Hepatocyte (in vitro differentiated cells): ENCODE results near the gene ETV7. TPM values are rescaled to one million over a fixed set of nuclear protein-coding genes. Genes with fewer than 3 reads are reported as not detected.

Source experiments
- DNase-seq: peaks from one replicate; pipeline ENCODE4 v3.0.0-alpha.2; 2016; ENCODE audit warnings: low spot score
- H2AFZ ChIP-seq: fragments of 200-600 bp; sonication (generic); 2 replicates; pipeline ENCODE4 v1.6.0; 2016; ENCODE audit warnings: antibody characterized with exemption, mild to moderate bottlenecking
- H3K27ac ChIP-seq: fragments of 200-600 bp; sonication (generic); 2 replicates; pipeline ENCODE4 v1.5.1; 2016; ENCODE audit warnings: mild to moderate bottlenecking
- H3K27me3 ChIP-seq: fragments of 200-600 bp; sonication (generic); 2 replicates; pipeline ENCODE4 v1.6.1; 2016
- H3K36me3 ChIP-seq: fragments of 200-600 bp; sonication (generic); replicated peaks from 2 replicates; pipeline ENCODE4 v1.5.1; 2016; ENCODE audit warnings: low read depth; ENCODE audit not compliant: insufficient read depth
- H3K4me1 ChIP-seq: fragments of 200-600 bp; sonication (generic); 2 replicates; pipeline ENCODE4 v1.5.1; 2016; ENCODE audit warnings: mild to moderate bottlenecking, moderate library complexity; ENCODE audit not compliant: insufficient read depth
- H3K4me2 ChIP-seq: fragments of 200-600 bp; sonication (generic); 2 replicates; pipeline ENCODE4 v1.6.0; 2016
- H3K4me3 ChIP-seq: fragments of 200-600 bp; sonication (generic); 2 replicates; pipeline ENCODE4 v1.5.1; 2016; ENCODE audit warnings: mild to moderate bottlenecking
- H3K79me2 ChIP-seq: fragments of 200-600 bp; sonication (generic); 2 replicates; pipeline ENCODE4 v1.6.0; 2017; ENCODE audit warnings: mild to moderate bottlenecking
- H3K9me2 ChIP-seq: fragments of 200-600 bp; sonication (generic); replicated peaks from 2 replicates; pipeline ENCODE4 v1.6.0; 2017; ENCODE audit warnings: mild to moderate bottlenecking; ENCODE audit not compliant: insufficient read depth
- H3K9me3 ChIP-seq: fragments of 200-600 bp; sonication (generic); 2 replicates; pipeline ENCODE4 v1.5.1; 2016; ENCODE audit warnings: low read depth, mild to moderate bottlenecking
- H4K20me1 ChIP-seq: fragments of 200-600 bp; sonication (generic); 2 replicates; pipeline ENCODE4 v1.6.0; 2016; ENCODE audit warnings: mild to moderate bottlenecking; ENCODE audit not compliant: insufficient read depth, poor library complexity, severe bottlenecking
- EZH2 ChIP-seq: fragments of 200-600 bp; sonication (generic); IDR thresholded peaks from 2 replicates; pipeline ENCODE4 v1.6.1; 2016; ENCODE audit warnings: antibody characterized with exemption, mild to moderate bottlenecking, borderline replicate concordance
- EZH2phosphoT487 ChIP-seq: fragments of 200-600 bp; sonication (generic); IDR thresholded peaks from one replicate; pipeline ENCODE4 v1.6.1; 2018; ENCODE audit warnings: antibody characterized with exemption, mild to moderate bottlenecking, low read depth, moderate library complexity; ENCODE audit not compliant: unreplicated experiment, severe bottlenecking
- WGBS: methylation state at CpG from one replicate; pipeline ENCODE4 v1.1.6; 2016; ENCODE audit warnings: low lambda C conversion rate; ENCODE audit errors: missing lambda C conversion rate; 5-methylcytosine and 5-hydroxymethylcytosine counted together
- polyA plus RNA-seq: library from polyadenylated mRNA; unstranded; fragments of >200 nt; fragmentation: Nextera tagmentation; extraction: Ambion mirVana; gene quantifications from 2 replicates; pipeline ENCODE4 v1.2.1, GENCODE V29; 2016
- total RNA-seq: library from RNA; depleted of rRNA; stranded (reverse); fragments of >200 nt; gene quantifications from 2 replicates; pipeline ENCODE4 v1.2.3, GENCODE V29; 2014
- TF ChIP-seq, protein P1 (sequence below): fragments of 200-600 bp; sonication (generic); IDR thresholded peaks from 2 replicates; pipeline ENCODE4 v1.5.1; 2016; ENCODE audit warnings: antibody characterized with exemption, mild to moderate bottlenecking; ENCODE audit not compliant: poor library complexity

Gene ETV7
- total and polyA plus RNA-seq, 2 experiments from 2014 or later: 1.2 TPM

DNA sequence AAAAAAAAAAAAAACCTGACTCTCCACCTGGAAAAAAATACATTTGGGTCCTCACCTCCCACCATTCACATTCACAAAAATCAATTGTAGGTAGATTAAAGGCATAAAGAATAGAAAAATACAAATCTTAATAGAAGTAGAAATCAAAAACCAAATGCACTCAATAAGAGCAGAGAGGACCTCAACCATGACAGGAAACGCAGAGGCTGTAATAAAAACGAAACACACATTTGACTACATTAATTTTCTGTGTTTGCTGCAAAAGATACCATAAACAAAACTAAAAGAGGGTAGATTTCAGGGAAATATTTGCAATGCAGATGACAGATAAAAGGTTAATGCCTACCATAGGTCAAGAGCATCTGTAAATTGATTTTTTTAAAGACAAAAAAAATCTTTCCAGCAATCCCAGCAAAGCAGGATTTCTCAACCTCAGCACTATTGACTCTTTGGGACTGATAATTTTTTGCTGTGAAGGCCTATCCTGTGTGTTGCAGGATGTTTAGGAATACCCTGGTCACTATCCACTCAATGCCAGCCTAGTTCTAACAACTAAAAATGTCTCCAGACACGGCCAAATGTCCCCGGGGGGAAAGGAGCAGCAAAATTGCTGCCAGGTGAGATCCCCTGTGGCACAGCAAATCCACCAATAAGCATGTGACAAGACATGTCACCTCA lies 9.1 kb downstream of the ETV7 start:
- H3K79me2 ChIP-seq: no peaks in the 10 kb centered on the region
- no peaks in the 10 kb centered on the region for H4K20me1 ChIP-seq
- no peak overlapping the region for H3K4me3 ChIP-seq
- no peaks in the 10 kb centered on the region for H3K4me1 ChIP-seq
- no peaks in the 10 kb centered on the region for H3K9me2 ChIP-seq
- H3K36me3 ChIP-seq: no peaks in the 10 kb centered on the region
- H3K4me2 ChIP-seq: no peak overlapping the region
- no peak overlapping the region for H2AFZ ChIP-seq
- 83% methylated on average over 4 of the region's 4 CpGs for WGBS
- no peaks in the 10 kb centered on the region for H3K9me3 ChIP-seq
- no peak overlapping the region for H3K27ac ChIP-seq
- no peak for DNase-seq
- H3K27me3 ChIP-seq: no peaks in the 10 kb centered on the region
- no peak for TF ChIP-seq EZH2
- TF ChIP-seq, protein P1, sequence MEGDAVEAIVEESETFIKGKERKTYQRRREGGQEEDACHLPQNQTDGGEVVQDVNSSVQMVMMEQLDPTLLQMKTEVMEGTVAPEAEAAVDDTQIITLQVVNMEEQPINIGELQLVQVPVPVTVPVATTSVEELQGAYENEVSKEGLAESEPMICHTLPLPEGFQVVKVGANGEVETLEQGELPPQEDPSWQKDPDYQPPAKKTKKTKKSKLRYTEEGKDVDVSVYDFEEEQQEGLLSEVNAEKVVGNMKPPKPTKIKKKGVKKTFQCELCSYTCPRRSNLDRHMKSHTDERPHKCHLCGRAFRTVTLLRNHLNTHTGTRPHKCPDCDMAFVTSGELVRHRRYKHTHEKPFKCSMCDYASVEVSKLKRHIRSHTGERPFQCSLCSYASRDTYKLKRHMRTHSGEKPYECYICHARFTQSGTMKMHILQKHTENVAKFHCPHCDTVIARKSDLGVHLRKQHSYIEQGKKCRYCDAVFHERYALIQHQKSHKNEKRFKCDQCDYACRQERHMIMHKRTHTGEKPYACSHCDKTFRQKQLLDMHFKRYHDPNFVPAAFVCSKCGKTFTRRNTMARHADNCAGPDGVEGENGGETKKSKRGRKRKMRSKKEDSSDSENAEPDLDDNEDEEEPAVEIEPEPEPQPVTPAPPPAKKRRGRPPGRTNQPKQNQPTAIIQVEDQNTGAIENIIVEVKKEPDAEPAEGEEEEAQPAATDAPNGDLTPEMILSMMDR: no peak
- TF ChIP-seq EZH2phosphoT487: no peak

DNA sequence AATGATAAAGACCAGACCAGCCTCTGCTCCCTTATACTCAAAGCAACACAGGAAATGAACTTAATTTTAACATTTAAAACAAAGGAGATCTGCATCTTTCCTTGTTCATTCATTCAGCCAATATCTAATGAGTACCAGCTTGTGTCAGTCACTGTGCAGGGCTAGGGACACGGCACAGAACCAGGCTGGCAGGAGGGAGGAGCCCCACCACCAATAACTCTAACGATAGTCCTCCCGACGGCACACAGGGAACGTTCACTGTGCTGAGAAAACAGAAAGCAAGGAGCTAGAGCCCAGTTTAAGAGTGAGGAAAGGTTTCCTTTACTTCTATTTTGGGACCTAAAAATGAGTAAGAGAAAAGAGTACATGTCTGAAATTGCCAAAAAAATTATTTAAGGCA lies 9.9 kb downstream of the ETV7 start:
- Histone ChIP-seq H3K79me2 (no peaks in the 10 kb centered on the region), H3K27ac (no peak overlapping the region), H3K9me2 (no peaks in the 10 kb centered on the region), H3K4me3 (no peak overlapping the region), H3K4me1 (no peaks in the 10 kb centered on the region), H3K9me3 (no peaks in the 10 kb centered on the region), H2AFZ (no peak overlapping the region), H3K4me2 (no peak overlapping the region), H3K27me3 (no peaks in the 10 kb centered on the region), H4K20me1 (no peaks in the 10 kb centered on the region), H3K36me3 (no peaks in the 10 kb centered on the region)
- DNase-seq: no peak
- TF ChIP-seq, protein P1: no peak
- TF ChIP-seq EZH2: no peak
- TF ChIP-seq EZH2phosphoT487: no peak
- 38% methylated on average over 5 of the region's 5 CpGs for WGBS

DNA sequence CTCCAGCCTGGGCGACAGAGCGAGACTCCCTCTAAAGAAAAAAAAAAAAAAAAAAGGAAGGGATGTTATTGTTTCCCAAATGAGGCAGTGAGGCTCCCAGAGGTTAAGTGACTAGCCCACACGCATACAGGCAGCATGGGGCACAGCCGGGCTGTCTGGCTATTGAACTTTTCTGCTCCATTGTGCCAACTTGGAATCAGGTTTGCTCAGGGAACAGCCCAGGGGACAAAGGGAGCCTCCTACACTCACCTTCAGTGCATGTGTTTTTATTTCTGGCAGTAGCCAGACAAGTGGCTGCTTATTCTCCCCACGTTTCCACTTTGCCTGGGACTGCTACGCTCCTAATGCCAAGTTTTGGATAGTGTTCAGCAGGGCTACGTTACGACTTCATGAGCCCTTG lies 10.7 kb downstream of the ETV7 start:
- Histone ChIP-seq H3K27ac (no peak overlapping the region), H3K9me2 (no peaks in the 10 kb centered on the region), H3K79me2 (no peaks in the 10 kb centered on the region), H3K9me3 (no peaks in the 10 kb centered on the region), H3K4me2 (no peak overlapping the region), H3K36me3 (no peaks in the 10 kb centered on the region), H2AFZ (no peak overlapping the region), H3K4me3 (no peak overlapping the region), H3K4me1 (no peaks in the 10 kb centered on the region), H4K20me1 (no peaks in the 10 kb centered on the region), H3K27me3 (no peaks in the 10 kb centered on the region)
- DNase-seq: no peak
- WGBS: 89% methylated on average over 7 of the region's 8 CpGs
- TF ChIP-seq EZH2phosphoT487 (no peak), EZH2 (no peak)
- TF ChIP-seq, protein P1: no peak
